ENCODE data around the gene LEAP2. TPM values are rescaled to one million over a fixed set of nuclear protein-coding genes. Genes with fewer than 3 reads are reported as not detected.

Gene LEAP2
- total RNA-seq, 1 donor from 2014 or later, result 3.6 TPM

DNA sequence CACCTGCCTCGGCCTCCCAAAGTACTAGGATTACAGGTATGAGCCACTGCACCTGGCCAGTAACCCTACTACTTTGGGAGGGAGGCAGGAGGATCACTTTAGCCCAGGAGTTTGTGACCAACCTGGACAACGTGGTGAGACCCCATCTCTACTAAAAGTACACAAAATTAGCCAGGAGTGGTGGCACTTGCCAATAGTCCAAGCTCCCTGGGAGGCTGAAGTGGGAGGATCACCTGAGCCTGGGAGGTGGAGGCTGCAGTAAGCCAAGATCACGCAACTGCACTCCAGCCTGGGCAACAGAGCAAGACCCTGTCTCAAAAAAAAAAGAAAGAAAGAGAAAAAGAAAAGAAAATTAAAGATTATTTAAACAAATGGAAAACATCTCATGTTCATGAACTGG is 17.5 kb upstream of the LEAP2 start:
- Histone ChIP-seq H3F3A (ENCODE audit: low read depth) (no peaks in the 10 kb centered on the region), H2AFZ (replicated peaks) (no peak overlapping the region), H4K20me1 (ENCODE audit: low read depth) (no peaks in the 10 kb centered on the region), H3K79me2 (ENCODE audit: low read depth) (no peaks in the 10 kb centered on the region), H3K4me1 (no peaks in the 10 kb centered on the region), H3K9me3 (ENCODE audit: low read depth) (no peaks in the 10 kb centered on the region), H3K9ac (no peak overlapping the region), H3K27me3 (no peaks in the 10 kb centered on the region), H3K4me3 (no peak overlapping the region), H3K4me2 (no peak overlapping the region), H3K36me3 (no peaks in the 10 kb centered on the region), H3K27ac (no peak overlapping the region)
- Mint-ChIP-seq H3K36me3 (no peaks in the 10 kb centered on the region), H3K9me3 (no peaks in the 10 kb centered on the region), H3K4me1 (no peaks in the 10 kb centered on the region), H3K27ac (no peak overlapping the region), H3K27me3 (ENCODE audit: insufficient read depth, low read depth) (no peaks in the 10 kb centered on the region), H3K4me3 (no peak overlapping the region)
- TF ChIP-seq, protein P1, sequence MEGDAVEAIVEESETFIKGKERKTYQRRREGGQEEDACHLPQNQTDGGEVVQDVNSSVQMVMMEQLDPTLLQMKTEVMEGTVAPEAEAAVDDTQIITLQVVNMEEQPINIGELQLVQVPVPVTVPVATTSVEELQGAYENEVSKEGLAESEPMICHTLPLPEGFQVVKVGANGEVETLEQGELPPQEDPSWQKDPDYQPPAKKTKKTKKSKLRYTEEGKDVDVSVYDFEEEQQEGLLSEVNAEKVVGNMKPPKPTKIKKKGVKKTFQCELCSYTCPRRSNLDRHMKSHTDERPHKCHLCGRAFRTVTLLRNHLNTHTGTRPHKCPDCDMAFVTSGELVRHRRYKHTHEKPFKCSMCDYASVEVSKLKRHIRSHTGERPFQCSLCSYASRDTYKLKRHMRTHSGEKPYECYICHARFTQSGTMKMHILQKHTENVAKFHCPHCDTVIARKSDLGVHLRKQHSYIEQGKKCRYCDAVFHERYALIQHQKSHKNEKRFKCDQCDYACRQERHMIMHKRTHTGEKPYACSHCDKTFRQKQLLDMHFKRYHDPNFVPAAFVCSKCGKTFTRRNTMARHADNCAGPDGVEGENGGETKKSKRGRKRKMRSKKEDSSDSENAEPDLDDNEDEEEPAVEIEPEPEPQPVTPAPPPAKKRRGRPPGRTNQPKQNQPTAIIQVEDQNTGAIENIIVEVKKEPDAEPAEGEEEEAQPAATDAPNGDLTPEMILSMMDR (IDR thresholded peaks at IDR 0.05), result no peak
- TF ChIP-seq EZH2phosphoT487 (IDR thresholded peaks at IDR 0.05) (no peak), EZH2 (IDR thresholded peaks at IDR 0.05) (no peak)
- DNase-seq (ENCODE audit: low spot score), result no peak

DNA sequence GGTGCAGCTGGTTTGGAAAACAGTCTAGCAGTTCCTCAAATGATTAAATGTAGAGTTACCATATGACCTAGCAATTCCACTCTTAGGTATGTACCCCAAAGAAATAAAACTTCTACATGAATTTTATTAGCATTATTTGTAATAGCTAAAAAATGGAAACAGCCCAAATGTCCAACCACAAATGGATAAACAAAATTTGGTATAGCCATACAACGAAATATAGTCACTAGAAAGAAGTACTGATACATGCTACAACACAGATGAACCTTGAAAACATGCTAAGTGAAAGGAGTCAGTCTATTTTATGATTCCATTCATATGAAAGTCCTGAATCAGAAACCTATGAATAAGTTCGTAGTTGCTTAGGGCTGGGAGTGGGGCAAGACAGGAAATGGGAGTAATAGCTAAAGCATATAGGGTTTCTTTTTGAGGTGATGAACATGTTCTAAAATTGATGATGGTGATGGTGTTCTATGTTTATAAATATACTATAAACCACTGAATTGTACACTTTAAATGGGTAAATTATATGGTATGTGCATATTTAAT is 13.5 kb upstream of the LEAP2 start:
- H3K4me1 ChIP-seq, result no peaks in the 10 kb centered on the region
- H3K36me3 Mint-ChIP-seq, result no peaks in the 10 kb centered on the region

GRCh38 chr5:132860742-132861141 is 12.7 kb upstream of the LEAP2 start:
- no peaks in the 10 kb centered on the region for H3K79me2 ChIP-seq (ENCODE audit: low read depth)
- DNase-seq (ENCODE audit: low spot score), result no peak
- H3K27ac Mint-ChIP-seq, result no peak overlapping the region
- no peaks in the 10 kb centered on the region for H3K9me3 Mint-ChIP-seq
- H3F3A ChIP-seq (ENCODE audit: low read depth), result peaks cover 8% of the 10 kb centered on the region
- peaks cover 6% of the 10 kb centered on the region for H3K4me1 Mint-ChIP-seq
- no peak overlapping the region for H3K4me2 ChIP-seq
- H3K27me3 Mint-ChIP-seq (ENCODE audit: insufficient read depth, low read depth), result peaks cover 3% of the 10 kb centered on the region
- no peaks in the 10 kb centered on the region for H4K20me1 ChIP-seq (ENCODE audit: low read depth)
- no peaks in the 10 kb centered on the region for H3K36me3 ChIP-seq
- no peak overlapping the region for H3K4me3 ChIP-seq
- no peak overlapping the region for H3K9ac ChIP-seq
- no peaks in the 10 kb centered on the region for H3K27me3 ChIP-seq
- no peak overlapping the region for H3K4me3 Mint-ChIP-seq
- H2AFZ ChIP-seq (replicated peaks), result no peak overlapping the region
- no peak for TF ChIP-seq EZH2 (IDR thresholded peaks at IDR 0.05)
- no peak for TF ChIP-seq EZH2phosphoT487 (IDR thresholded peaks at IDR 0.05)
- TF ChIP-seq, protein P1 (IDR thresholded peaks at IDR 0.05), result no peak
- no peaks in the 10 kb centered on the region for H3K9me3 ChIP-seq (ENCODE audit: low read depth)
- H3K4me1 ChIP-seq, result peaks cover 4% of the 10 kb centered on the region
- no peak overlapping the region for H3K27ac ChIP-seq
- H3K36me3 Mint-ChIP-seq, result no peaks in the 10 kb centered on the region

More for the DNA sequence above, 13.5 kb upstream of the LEAP2 start:
- Histone ChIP-seq H2AFZ (replicated peaks) (no peak overlapping the region), H3K4me2 (no peak overlapping the region), H3K27ac (no peak overlapping the region), H3F3A (ENCODE audit: low read depth) (peaks cover under 1% of the 10 kb centered on the region), H3K4me3 (no peak overlapping the region), H3K9me3 (ENCODE audit: low read depth) (no peaks in the 10 kb centered on the region), H4K20me1 (ENCODE audit: low read depth) (no peaks in the 10 kb centered on the region), H3K36me3 (no peaks in the 10 kb centered on the region), H3K79me2 (ENCODE audit: low read depth) (no peaks in the 10 kb centered on the region), H3K27me3 (no peaks in the 10 kb centered on the region), H3K9ac (no peak overlapping the region)
- H3K9me3 Mint-ChIP-seq, result no peaks in the 10 kb centered on the region
- no peak for DNase-seq (ENCODE audit: low spot score)
- no peaks in the 10 kb centered on the region for H3K4me1 Mint-ChIP-seq
- TF ChIP-seq EZH2phosphoT487 (IDR thresholded peaks at IDR 0.05) (no peak), EZH2 (IDR thresholded peaks at IDR 0.05) (no peak)
- TF ChIP-seq, protein P1 (IDR thresholded peaks at IDR 0.05), result no peak
- peaks cover 3% of the 10 kb centered on the region for H3K27me3 Mint-ChIP-seq (ENCODE audit: insufficient read depth, low read depth)
- no peak overlapping the region for H3K4me3 Mint-ChIP-seq
- H3K27ac Mint-ChIP-seq, result no peak overlapping the region
